ENCODE measurements around the gene CBLN4. TPM values are rescaled to one million over a fixed set of nuclear protein-coding genes. Genes with fewer than 3 reads are reported as not detected.

The CBLN4 gene
- total and polyA plus RNA-seq, 2 experiments from 2014 or later: not detected

DNA sequence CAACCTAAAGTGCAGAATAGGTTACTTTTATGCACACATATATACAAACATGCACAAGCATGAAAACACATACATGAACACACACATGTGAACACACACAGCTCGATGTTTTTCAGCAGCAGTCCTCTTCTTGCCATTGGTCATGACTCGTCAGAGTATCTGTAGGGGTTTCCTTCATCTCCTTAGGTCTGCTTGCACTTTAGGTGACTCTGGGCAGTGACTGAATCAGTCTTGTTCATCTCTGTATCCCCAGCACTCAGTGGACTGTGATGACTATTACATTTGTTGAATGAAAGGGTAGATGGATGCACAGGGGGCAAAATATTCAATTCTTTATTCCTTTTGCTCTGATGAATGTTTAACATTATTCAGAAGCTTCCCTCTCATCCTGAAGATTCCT lies 26.8 kb downstream of the CBLN4 start:
- no peak for TF ChIP-seq EZH2 (IDR thresholded peaks at IDR 0.05; ENCODE audit: insufficient read depth, poor library complexity, severe bottlenecking)
- WGBS, 2 experiments (ENCODE audit: low coverage in 1 of 2, low lambda C conversion rate in 2 of 2, missing lambda C conversion rate in 2 of 2): 0 to 2% methylated on average over 2 of the region's 2 CpGs
- no peak for DNase-seq
- Histone ChIP-seq H3K27me3 (replicated peaks; ENCODE audit: insufficient read depth) (no peaks in the 10 kb centered on the region), H3K27ac (no peak overlapping the region), H3K9me2 (ENCODE audit: insufficient read depth) (no peaks in the 10 kb centered on the region), H3K36me3 (ENCODE audit: low read depth) (no peaks in the 10 kb centered on the region), H3K4me3 (no peak overlapping the region), H3K4me1 (ENCODE audit: insufficient read depth) (no peaks in the 10 kb centered on the region), H3K9me3 (ENCODE audit: low read depth) (no peaks in the 10 kb centered on the region), H3K9ac (no peak overlapping the region), H3F3A (ENCODE audit: insufficient read depth) (no peaks in the 10 kb centered on the region), H2AFZ (no peak overlapping the region), H4K20me1 (ENCODE audit: insufficient read depth) (no peaks in the 10 kb centered on the region), H3K4me2 (ENCODE audit: unreplicated experiment) (no peak overlapping the region), H3K79me2 (ENCODE audit: insufficient read depth) (no peaks in the 10 kb centered on the region)
- in situ Hi-C loops (cut with MboI): no loop called here

GRCh38 chr20:55977690-55978459 lies 27.4 kb downstream of the CBLN4 start:
- WGBS, 2 experiments (ENCODE audit: low coverage in 1 of 2, low lambda C conversion rate in 2 of 2, missing lambda C conversion rate in 2 of 2): 2 to 4% methylated on average over 6 of the region's 6 CpGs

GRCh38 chr20:55974491-55975202 lies 30.7 kb downstream of the CBLN4 start:
- Histone ChIP-seq H3F3A (ENCODE audit: insufficient read depth) (no peaks in the 10 kb centered on the region), H3K9ac (no peak overlapping the region), H3K36me3 (ENCODE audit: low read depth) (no peaks in the 10 kb centered on the region), H3K9me3 (ENCODE audit: low read depth) (no peaks in the 10 kb centered on the region), H3K4me3 (no peak overlapping the region), H4K20me1 (ENCODE audit: insufficient read depth) (no peaks in the 10 kb centered on the region), H3K27me3 (replicated peaks; ENCODE audit: insufficient read depth) (no peaks in the 10 kb centered on the region), H3K79me2 (ENCODE audit: insufficient read depth) (no peaks in the 10 kb centered on the region), H3K9me2 (ENCODE audit: insufficient read depth) (no peaks in the 10 kb centered on the region), H3K4me1 (ENCODE audit: insufficient read depth) (no peaks in the 10 kb centered on the region), H2AFZ (no peak overlapping the region), H3K27ac (no peak overlapping the region), H3K4me2 (ENCODE audit: unreplicated experiment) (no peak overlapping the region)
- WGBS, 2 experiments (ENCODE audit: low coverage in 1 of 2, low lambda C conversion rate in 2 of 2, missing lambda C conversion rate in 2 of 2): 8 to 11% methylated on average over 2 of the region's 2 CpGs
- TF ChIP-seq EZH2 (IDR thresholded peaks at IDR 0.05; ENCODE audit: insufficient read depth, poor library complexity, severe bottlenecking): no peak
- no peak for TF ChIP-seq EZH2phosphoT487 (IDR thresholded peaks at IDR 0.05; ENCODE audit: insufficient read depth, low read depth)
- no peak for DNase-seq
- in situ Hi-C loops (cut with MboI): no loop called here

More at GRCh38 chr20:55977690-55978459, 27.4 kb downstream of the CBLN4 start:
- Histone ChIP-seq H3K9me2 (ENCODE audit: insufficient read depth) (no peaks in the 10 kb centered on the region), H3K27me3 (replicated peaks; ENCODE audit: insufficient read depth) (no peaks in the 10 kb centered on the region), H4K20me1 (ENCODE audit: insufficient read depth) (no peaks in the 10 kb centered on the region), H3K79me2 (ENCODE audit: insufficient read depth) (no peaks in the 10 kb centered on the region), H3K27ac (no peak overlapping the region), H3K4me1 (ENCODE audit: insufficient read depth) (no peaks in the 10 kb centered on the region), H3K4me3 (no peak overlapping the region), H3K9ac (no peak overlapping the region), H3F3A (ENCODE audit: insufficient read depth) (no peaks in the 10 kb centered on the region), H3K36me3 (ENCODE audit: low read depth) (no peaks in the 10 kb centered on the region), H2AFZ (no peak overlapping the region), H3K9me3 (ENCODE audit: low read depth) (no peaks in the 10 kb centered on the region), H3K4me2 (ENCODE audit: unreplicated experiment) (no peak overlapping the region)
- in situ Hi-C loops (cut with MboI): no loop called here
- no peak for DNase-seq
- TF ChIP-seq EZH2 (IDR thresholded peaks at IDR 0.05; ENCODE audit: insufficient read depth, poor library complexity, severe bottlenecking) (no peak), EZH2phosphoT487 (IDR thresholded peaks at IDR 0.05; ENCODE audit: insufficient read depth, low read depth) (no peak)

GRCh38 chr20:55964790-55965189 lies 40.5 kb downstream of the CBLN4 start:
- no peaks in the 10 kb centered on the region for H3K27me3 ChIP-seq (replicated peaks; ENCODE audit: insufficient read depth)
- no peak overlapping the region for H3K27ac ChIP-seq
- no peaks in the 10 kb centered on the region for H3K4me1 ChIP-seq (ENCODE audit: insufficient read depth)
- no peaks in the 10 kb centered on the region for H3K36me3 ChIP-seq (ENCODE audit: low read depth)
- no peaks in the 10 kb centered on the region for H3F3A ChIP-seq (ENCODE audit: insufficient read depth)
- TF ChIP-seq EZH2 (IDR thresholded peaks at IDR 0.05; ENCODE audit: insufficient read depth, poor library complexity, severe bottlenecking) (no peak), EZH2phosphoT487 (IDR thresholded peaks at IDR 0.05; ENCODE audit: insufficient read depth, low read depth) (no peak)
- H3K9me2 ChIP-seq (ENCODE audit: insufficient read depth): no peaks in the 10 kb centered on the region
- no peak overlapping the region for H3K4me2 ChIP-seq (ENCODE audit: unreplicated experiment)
- WGBS, 2 experiments (ENCODE audit: low coverage in 1 of 2, low lambda C conversion rate in 2 of 2, missing lambda C conversion rate in 2 of 2): 0 to 8% methylated on average over 1 of the region's 1 CpG
- no peaks in the 10 kb centered on the region for H3K9me3 ChIP-seq (ENCODE audit: low read depth)
- DNase-seq: no peak
- no peak overlapping the region for H2AFZ ChIP-seq
- no peak overlapping the region for H3K9ac ChIP-seq
- in situ Hi-C loops (cut with MboI): no loop called here
- no peaks in the 10 kb centered on the region for H4K20me1 ChIP-seq (ENCODE audit: insufficient read depth)
- no peaks in the 10 kb centered on the region for H3K79me2 ChIP-seq (ENCODE audit: insufficient read depth)
- H3K4me3 ChIP-seq: no peak overlapping the region

All from GM23248 (cell line).